Right lung (tissue), 5 donors: ENCODE results near the gene ETV5. TPM values are rescaled to one million over a fixed set of nuclear protein-coding genes. Genes with fewer than 3 reads are reported as not detected.

Source experiments
- DNase-seq, 2 donors: peaks; one replicate each; pipeline ENCODE4 v3.0.0-alpha.2; 2013
- polyA plus RNA-seq, 5 donors: library from polyadenylated mRNA; unstranded; fragments of 120-200 nt; gene quantifications; one replicate each; pipeline versions ENCODE4 v1.2.1 to v1.2.3, GENCODE V29; 2013; ENCODE audit warnings: inconsistent platforms in 1 of 5, low replicate concordance in 1 of 5; ENCODE audit not compliant: insufficient read length in 5 of 5, insufficient read depth in 1 of 5

The ETV5 gene
- polyA plus RNA-seq, 5 donors = 205 to 296 (median 271) TPM

GRCh38 chr3:186097663-186098451 is 11.0 kb downstream of the ETV5 start:
- DNase-seq = peak; percentile 86 to 88

- no peak for DNase-seq
These were observed 11.6 kb downstream of the ETV5 start for GRCh38 chr3:186097317-186097662.

DNA sequence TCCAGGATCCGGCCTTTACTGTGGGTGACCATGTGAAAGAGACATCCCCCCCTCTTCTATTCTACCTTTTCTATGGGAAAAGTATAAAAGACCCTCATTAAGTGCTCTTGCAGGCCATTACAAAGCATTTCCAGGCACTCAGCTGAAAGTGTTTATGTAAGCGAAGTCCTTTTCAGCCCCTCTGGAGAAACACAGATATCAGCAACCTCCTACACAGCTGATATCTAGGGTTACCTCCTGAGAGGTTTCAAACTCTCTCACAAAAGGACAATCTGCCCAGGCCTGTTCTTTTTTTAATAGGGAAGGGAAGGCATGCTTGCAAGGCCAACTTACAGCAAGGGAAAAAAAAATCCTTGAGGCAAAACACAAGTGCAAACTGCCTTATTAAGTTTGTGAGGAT is 12.6 kb downstream of the ETV5 start:
- no peak for DNase-seq

- no peak for DNase-seq
These were observed 13.3 kb downstream of the ETV5 start for GRCh38 chr3:186095561-186096081.

DNA sequence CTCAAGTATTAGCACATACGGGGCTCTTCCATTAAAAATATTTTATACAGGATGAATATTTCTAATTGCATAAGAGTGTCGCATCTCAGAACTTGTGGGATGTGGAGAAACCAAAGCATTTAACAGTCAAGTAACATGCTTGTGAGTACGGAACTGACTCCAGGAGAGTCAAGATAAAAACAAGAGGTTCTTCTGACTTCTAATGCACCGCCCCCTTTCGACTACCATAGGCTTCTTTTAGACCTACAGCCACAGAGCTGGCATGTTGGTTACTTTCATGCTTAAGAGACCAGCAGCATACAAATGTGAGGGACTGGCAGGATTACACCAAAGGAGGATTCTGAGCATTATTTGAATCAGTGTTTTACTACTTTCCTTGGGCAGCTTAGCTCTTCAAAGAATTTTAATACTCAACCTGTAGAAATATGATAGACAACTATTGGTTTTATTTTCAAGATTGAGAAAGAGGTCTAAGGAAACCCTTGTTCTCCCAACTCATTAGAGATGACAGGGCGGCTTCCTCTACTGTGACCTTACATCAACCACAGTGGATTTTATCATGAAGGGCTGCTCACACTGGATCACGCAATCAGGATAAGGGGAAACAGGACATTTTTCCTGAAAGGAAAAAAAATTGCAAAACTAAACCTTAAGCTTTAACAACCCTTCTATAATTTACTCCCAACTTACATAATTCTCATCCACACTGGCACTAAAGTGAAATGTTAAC is 14.0 kb downstream of the ETV5 start:
- DNase-seq = no peak

DNA sequence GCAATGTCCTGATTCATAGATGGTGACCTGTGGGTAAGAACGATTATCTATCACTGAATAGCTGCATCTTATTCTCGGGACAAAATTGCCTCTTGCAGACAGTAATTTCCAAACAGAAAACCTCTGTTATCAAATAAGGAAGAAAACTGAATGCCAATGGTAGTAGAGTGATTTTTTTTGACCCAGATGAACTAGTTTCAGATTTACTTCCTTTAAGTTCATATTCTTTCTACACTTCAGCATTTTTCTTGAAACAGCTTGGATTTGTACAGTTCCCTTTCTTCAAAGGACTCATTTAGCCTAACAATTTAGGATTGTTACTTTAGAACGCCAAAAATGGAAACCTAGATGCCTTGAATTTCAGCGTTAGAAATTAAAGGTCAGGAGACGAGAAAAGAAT is 14.6 kb downstream of the ETV5 start:
- no peak for DNase-seq

GRCh38 chr3:186093271-186093900 is 15.5 kb downstream of the ETV5 start:
- DNase-seq = no peak

GRCh38 chr3:186092360-186093070 is 16.4 kb downstream of the ETV5 start:
- no peak for DNase-seq

DNA sequence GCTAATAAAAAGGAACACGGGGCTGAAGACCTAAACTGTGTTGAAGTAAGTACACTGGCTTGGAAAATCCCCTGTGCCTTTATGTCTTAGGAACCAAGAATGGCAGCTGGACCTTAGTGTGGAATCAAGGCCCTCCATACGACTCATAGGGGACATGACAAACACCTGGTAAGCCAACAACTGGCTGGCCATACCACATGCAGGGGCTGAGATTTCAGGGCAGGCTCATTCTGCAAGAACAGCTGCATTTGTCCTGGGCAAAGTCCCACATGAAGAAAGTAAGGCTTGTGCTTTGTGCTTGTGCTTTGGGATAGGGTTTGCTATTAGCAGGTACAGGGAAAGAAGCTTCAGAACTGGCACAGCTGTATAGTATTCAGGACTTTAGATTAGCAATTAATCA is 18.0 kb downstream of the ETV5 start:
- no peak for DNase-seq

- no peak for DNase-seq
These were observed 20.6 kb downstream of the ETV5 start for GRCh38 chr3:186088335-186088734.

GRCh38 chr3:186084264-186084663 is 24.6 kb downstream of the ETV5 start:
- DNase-seq = no peak

GRCh38 chr3:186083746-186084145 is 25.1 kb downstream of the ETV5 start:
- no peak for DNase-seq

- no peak for DNase-seq
These were observed 26.7 kb downstream of the ETV5 start for GRCh38 chr3:186082150-186082549.

- DNase-seq = no peak
These were observed 27.2 kb downstream of the ETV5 start for GRCh38 chr3:186081678-186082077.

DNA sequence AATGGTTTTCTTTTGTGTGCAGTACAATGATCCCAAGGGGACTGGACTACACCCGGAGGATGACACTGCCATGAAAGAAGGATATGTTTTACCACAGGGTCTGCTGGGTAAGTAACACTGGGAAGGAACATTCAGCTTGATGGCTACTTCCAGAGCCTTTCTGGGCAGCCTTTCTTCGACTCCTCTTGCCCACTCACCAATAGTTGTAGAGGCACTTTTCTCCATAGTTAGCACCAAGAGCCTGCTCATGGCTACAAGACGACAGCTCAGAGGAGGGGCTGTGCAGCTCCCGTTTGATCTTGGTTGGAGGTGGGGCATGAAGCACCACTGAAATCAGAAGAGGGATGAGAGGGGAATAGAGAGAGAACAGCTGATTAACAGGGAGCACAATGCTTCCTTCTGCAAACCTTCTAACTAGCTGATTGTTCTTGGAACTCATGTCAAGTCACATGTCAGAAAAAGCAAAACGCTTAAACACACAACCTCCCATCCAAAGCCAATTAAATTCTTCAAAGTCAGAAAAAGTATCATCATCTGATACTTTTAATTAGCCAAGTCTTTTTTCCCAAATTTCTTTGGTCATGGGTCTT is 27.9 kb downstream of the ETV5 start:
- DNase-seq = no peak

GRCh38 chr3:186079925-186080324 is 29.0 kb downstream of the ETV5 start:
- no peak for DNase-seq

DNA sequence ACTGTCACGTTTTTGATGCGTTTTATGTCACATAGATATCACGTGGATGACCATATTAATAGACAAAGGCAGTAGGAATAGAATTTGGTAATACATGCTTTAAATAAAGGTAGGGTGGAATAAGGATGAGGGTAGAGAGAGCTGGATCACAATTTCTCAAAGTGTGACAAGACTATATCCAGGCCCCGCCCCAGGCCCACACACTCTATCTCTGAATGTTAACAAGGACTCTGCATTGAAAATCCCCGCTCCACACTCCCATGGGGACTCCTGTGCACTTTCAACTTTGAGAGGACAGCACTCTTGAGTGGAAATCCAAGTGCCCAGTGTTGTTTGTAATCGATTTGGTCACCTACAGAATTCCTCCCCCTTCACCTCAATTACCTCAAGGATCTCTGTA is 31.4 kb downstream of the ETV5 start:
- DNase-seq = no peak

- no peak for DNase-seq
These were observed 32.8 kb downstream of the ETV5 start for GRCh38 chr3:186075931-186076567.

- no peak for DNase-seq
These were observed 33.4 kb downstream of the ETV5 start for GRCh38 chr3:186075489-186075888.

GRCh38 chr3:186073641-186074040 is 35.2 kb downstream of the ETV5 start:
- no peak for DNase-seq

- DNase-seq = peak; percentile 40 to 48
These were observed 37.9 kb downstream of the ETV5 start for GRCh38 chr3:186070996-186071395.
